ENCODE results near the gene MAGI3.
"Not testable (repeated sequence)": the region's sequence is repeated elsewhere in the genome, so short reads cannot be mapped to it uniquely, and the experiment has no call there.

MAGI3 gene

GRCh38 chr1:113467991-113468390 is 77.7 kb downstream of the MAGI3 start:
- Histone ChIP-seq H3K9me2 (replicated peaks; ENCODE audit: low read depth, low read length) (no peaks in the 10 kb centered on the region), H3K4me1 (ENCODE audit: insufficient read depth, low read length, poor library complexity, severe bottlenecking) (no peaks in the 10 kb centered on the region), H3K4me3 (ENCODE audit: low read length, poor library complexity, severe bottlenecking) (no peak overlapping the region), H3K9ac (ENCODE audit: low read depth, low read length, poor library complexity, severe bottlenecking) (no peak overlapping the region), H4K20me1 (ENCODE audit: insufficient read depth, low read length, poor library complexity, severe bottlenecking) (no peaks in the 10 kb centered on the region), H3K36me3 (ENCODE audit: insufficient read depth, low read length) (no peaks in the 10 kb centered on the region), H3K4me2 (ENCODE audit: low read depth, low read length, poor library complexity, severe bottlenecking) (no peak overlapping the region), H3K79me2 (ENCODE audit: insufficient read depth, low read length) (0 out of 2 replicates have a peak, but pooled peaks cover 3% of the 10 kb centered on the region), H3K27me3 (ENCODE audit: insufficient read depth, low read length, poor library complexity, severe bottlenecking) (no peaks in the 10 kb centered on the region), H2AFZ (ENCODE audit: low read length) (no peak overlapping the region), H3K9me3 (ENCODE audit: insufficient read depth, low read depth, low read length) (0 out of 2 replicates have a peak, but pooled peaks cover 8% of the 10 kb centered on the region), H3F3A (ENCODE audit: low read depth) (no peaks in the 10 kb centered on the region)
- TF ChIP-seq CTCF (conservative IDR thresholded peaks at IDR 0.05; ENCODE audit: low read length) (no peak), EZH2phosphoT487 (IDR thresholded peaks at IDR 0.05; ENCODE audit: borderline replicate concordance) (no peak)

DNA sequence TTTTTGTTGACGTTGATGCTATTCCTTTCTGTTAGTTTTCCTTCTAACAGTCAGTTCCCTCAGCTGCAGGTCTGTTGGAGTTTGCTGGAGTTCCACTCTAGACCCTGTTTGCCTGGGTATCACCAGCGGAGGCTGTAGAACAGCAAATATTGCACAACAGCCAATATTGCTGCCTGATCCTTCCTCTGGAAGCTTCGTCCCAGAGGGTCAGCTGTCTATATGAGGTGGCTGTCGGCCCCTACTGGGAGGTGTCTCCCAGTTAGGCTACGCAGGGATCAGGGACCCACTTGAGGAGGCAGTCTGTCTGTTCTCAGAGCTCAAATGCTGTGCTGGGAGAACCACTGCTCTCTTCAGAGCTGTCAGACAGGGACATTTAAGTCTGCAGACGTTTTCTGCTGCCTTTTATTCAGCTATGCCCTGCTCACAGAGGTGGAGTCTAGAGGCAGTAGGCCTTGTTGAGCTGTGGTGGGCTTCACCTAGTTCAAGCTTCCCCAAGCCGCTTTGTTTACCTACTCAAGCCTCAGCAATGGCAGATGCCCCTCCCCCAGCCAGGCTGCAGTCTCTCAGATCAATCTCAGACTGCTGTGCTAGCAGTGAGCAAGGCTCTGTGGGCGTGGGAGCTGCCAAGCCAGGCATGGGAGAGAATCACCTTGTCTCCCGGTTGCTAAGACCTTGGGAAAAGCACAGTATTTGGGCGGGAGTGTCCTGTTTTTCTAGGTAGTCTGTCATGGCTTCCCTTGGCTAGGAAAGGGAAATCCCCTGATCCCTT is 88.3 kb downstream of the MAGI3 start:
- H3K79me2 ChIP-seq (ENCODE audit: insufficient read depth, low read length); H3K4me3 ChIP-seq (ENCODE audit: low read length, poor library complexity, severe bottlenecking); H3F3A ChIP-seq (ENCODE audit: low read depth); H3K9me2 ChIP-seq (replicated peaks; ENCODE audit: low read depth, low read length); H3K4me1 ChIP-seq (ENCODE audit: insufficient read depth, low read length, poor library complexity, severe bottlenecking); H3K9ac ChIP-seq (ENCODE audit: low read depth, low read length, poor library complexity, severe bottlenecking); H4K20me1 ChIP-seq (ENCODE audit: insufficient read depth, low read length, poor library complexity, severe bottlenecking); H3K4me2 ChIP-seq (ENCODE audit: low read depth, low read length, poor library complexity, severe bottlenecking); H3K27me3 ChIP-seq (ENCODE audit: insufficient read depth, low read length, poor library complexity, severe bottlenecking); H2AFZ ChIP-seq (ENCODE audit: low read length); H3K36me3 ChIP-seq (ENCODE audit: insufficient read depth, low read length): not testable (repeated sequence)
- H3K9me3 ChIP-seq (ENCODE audit: insufficient read depth, low read depth, low read length), result peaks cover 14% of the 10 kb centered on the region; the same call in 1 of the 2 replicates

GRCh38 chr1:113479713-113480676 is 89.7 kb downstream of the MAGI3 start:
- H3K9me3 ChIP-seq (ENCODE audit: insufficient read depth, low read depth, low read length), result peaks cover 14% of the 10 kb centered on the region; the same call in 1 of the 2 replicates

DNA sequence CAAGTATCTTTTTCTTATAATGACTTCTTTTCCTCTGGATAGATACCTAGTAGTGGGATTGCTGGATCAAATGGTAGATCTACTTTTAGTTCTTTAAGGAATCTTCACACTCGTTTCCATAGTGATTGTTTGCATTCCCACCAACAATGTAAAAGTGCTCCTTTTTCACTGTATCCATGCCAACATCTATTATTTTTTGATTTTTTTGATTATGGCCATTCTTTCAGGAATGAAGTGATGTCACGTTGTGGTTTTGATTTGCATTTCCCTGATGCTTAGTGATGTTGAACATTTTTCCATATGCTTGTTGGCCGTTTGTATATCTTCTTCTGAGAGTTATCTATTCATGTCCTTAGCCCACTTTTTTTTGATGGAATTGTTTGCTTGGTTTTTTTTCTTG is 94.8 kb downstream of the MAGI3 start:
- H3K4me3 ChIP-seq (ENCODE audit: low read length, poor library complexity, severe bottlenecking); H3K27me3 ChIP-seq (ENCODE audit: insufficient read depth, low read length, poor library complexity, severe bottlenecking); H3K9ac ChIP-seq (ENCODE audit: low read depth, low read length, poor library complexity, severe bottlenecking); H3K79me2 ChIP-seq (ENCODE audit: insufficient read depth, low read length); H4K20me1 ChIP-seq (ENCODE audit: insufficient read depth, low read length, poor library complexity, severe bottlenecking); H3F3A ChIP-seq (ENCODE audit: low read depth); H3K36me3 ChIP-seq (ENCODE audit: insufficient read depth, low read length); H2AFZ ChIP-seq (ENCODE audit: low read length); H3K9me2 ChIP-seq (replicated peaks; ENCODE audit: low read depth, low read length); H3K4me2 ChIP-seq (ENCODE audit: low read depth, low read length, poor library complexity, severe bottlenecking); H3K4me1 ChIP-seq (ENCODE audit: insufficient read depth, low read length, poor library complexity, severe bottlenecking): not testable (repeated sequence)
- peaks cover 15% of the 10 kb centered on the region; the same call in 1 of the 2 replicates for H3K9me3 ChIP-seq (ENCODE audit: insufficient read depth, low read depth, low read length)

More at GRCh38 chr1:113479713-113480676, 89.7 kb downstream of the MAGI3 start:
- Histone ChIP-seq H2AFZ (ENCODE audit: low read length) (no peak overlapping the region), H3K27me3 (ENCODE audit: insufficient read depth, low read length, poor library complexity, severe bottlenecking) (no peaks in the 10 kb centered on the region), H3K36me3 (ENCODE audit: insufficient read depth, low read length) (no peaks in the 10 kb centered on the region), H3F3A (ENCODE audit: low read depth) (no peaks in the 10 kb centered on the region), H4K20me1 (ENCODE audit: insufficient read depth, low read length, poor library complexity, severe bottlenecking) (no peaks in the 10 kb centered on the region), H3K79me2 (ENCODE audit: insufficient read depth, low read length) (no peaks in the 10 kb centered on the region; the same call in 1 of the 2 replicates), H3K4me2 (ENCODE audit: low read depth, low read length, poor library complexity, severe bottlenecking) (no peak overlapping the region), H3K9me2 (replicated peaks; ENCODE audit: low read depth, low read length) (no peaks in the 10 kb centered on the region), H3K4me1 (ENCODE audit: insufficient read depth, low read length, poor library complexity, severe bottlenecking) (no peaks in the 10 kb centered on the region), H3K9ac (ENCODE audit: low read depth, low read length, poor library complexity, severe bottlenecking) (no peak overlapping the region), H3K4me3 (ENCODE audit: low read length, poor library complexity, severe bottlenecking) (no peak overlapping the region)
- TF ChIP-seq CTCF (conservative IDR thresholded peaks at IDR 0.05; ENCODE audit: low read length) (no peak), EZH2phosphoT487 (IDR thresholded peaks at IDR 0.05; ENCODE audit: borderline replicate concordance) (no peak)

Measured in Loucy (cell line).